Measurements from ENCODE around the gene ADAM17. TPM values are rescaled to one million over a fixed set of nuclear protein-coding genes. Genes with fewer than 3 reads are reported as not detected.
A peak's percentile ranks its signal among the peaks of the same experiment; 100 is the strongest.

Gene ADAM17
- total RNA-seq, 4 donors from 2014 or later = 12.9 to 17.7 (median 14.9) TPM

DNA sequence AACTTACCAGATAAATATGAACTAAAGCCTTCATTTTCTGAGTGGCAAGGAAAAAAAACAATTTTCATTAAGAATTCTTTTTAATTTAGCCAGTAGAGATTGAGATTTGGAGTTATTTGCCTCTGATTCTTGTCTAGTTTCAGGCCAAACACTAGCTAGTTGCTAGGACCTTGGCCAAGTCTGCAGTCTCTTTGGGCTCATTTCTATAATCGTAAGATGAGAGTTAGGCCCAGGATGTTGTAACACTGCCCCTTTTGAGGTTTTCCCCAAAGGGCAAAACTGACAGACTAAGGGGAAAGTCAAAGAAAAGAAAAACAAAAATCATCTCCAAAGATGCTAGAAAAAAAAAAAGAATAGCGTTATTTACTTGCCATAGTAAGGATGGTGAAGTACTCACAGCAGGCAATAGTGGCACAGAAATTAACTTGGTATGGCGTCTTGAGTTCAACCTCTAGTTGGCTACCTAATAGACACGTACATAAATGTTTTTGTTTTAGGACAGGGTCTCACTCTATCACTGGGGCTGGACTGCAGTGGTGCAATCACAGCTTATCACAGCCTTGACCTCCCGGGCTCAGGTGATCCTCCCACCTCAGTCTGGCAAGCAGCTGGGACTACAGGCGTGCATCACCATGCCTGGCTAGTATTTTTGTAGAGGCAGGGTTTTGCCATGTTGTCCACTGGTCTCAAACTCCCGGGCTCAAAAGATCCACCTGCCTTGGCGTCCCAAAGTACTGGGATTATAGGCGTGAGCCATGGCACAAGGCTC, 23.0 kb upstream of the ADAM17 start:
- DNase-seq (ENCODE audit: extremely low spot score) = no peak
- TF ChIP-seq POLR2A (IDR thresholded peaks at IDR 0.05; ENCODE audit: low read depth) (no peak), EP300 (IDR thresholded peaks at IDR 0.05) (no peak), POLR2AphosphoS5 (IDR thresholded peaks at IDR 0.05) (no peak)
- TF ChIP-seq, protein P1, sequence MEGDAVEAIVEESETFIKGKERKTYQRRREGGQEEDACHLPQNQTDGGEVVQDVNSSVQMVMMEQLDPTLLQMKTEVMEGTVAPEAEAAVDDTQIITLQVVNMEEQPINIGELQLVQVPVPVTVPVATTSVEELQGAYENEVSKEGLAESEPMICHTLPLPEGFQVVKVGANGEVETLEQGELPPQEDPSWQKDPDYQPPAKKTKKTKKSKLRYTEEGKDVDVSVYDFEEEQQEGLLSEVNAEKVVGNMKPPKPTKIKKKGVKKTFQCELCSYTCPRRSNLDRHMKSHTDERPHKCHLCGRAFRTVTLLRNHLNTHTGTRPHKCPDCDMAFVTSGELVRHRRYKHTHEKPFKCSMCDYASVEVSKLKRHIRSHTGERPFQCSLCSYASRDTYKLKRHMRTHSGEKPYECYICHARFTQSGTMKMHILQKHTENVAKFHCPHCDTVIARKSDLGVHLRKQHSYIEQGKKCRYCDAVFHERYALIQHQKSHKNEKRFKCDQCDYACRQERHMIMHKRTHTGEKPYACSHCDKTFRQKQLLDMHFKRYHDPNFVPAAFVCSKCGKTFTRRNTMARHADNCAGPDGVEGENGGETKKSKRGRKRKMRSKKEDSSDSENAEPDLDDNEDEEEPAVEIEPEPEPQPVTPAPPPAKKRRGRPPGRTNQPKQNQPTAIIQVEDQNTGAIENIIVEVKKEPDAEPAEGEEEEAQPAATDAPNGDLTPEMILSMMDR (IDR thresholded peaks at IDR 0.05) = no peak
- H3K27ac ChIP-seq (replicated peaks in 1 of 4) = no peak overlapping the region
- H3K4me1 ChIP-seq = peaks cover 0 to 12% (median 3%) of the 10 kb centered on the region in 4 donors
- H3K9me3 ChIP-seq = no peaks in the 10 kb centered on the region
- H3K4me3 ChIP-seq = no peak overlapping the region
- intact Hi-C loops (cut with DNase I) = no loop called here
- peaks cover 0 to 27% (median 10%) of the 10 kb centered on the region in 4 donors for H3K36me3 ChIP-seq
- H3K27me3 ChIP-seq = no peaks in the 10 kb centered on the region
- 89% methylated on average over 7 of the region's 9 CpGs for WGBS

DNA sequence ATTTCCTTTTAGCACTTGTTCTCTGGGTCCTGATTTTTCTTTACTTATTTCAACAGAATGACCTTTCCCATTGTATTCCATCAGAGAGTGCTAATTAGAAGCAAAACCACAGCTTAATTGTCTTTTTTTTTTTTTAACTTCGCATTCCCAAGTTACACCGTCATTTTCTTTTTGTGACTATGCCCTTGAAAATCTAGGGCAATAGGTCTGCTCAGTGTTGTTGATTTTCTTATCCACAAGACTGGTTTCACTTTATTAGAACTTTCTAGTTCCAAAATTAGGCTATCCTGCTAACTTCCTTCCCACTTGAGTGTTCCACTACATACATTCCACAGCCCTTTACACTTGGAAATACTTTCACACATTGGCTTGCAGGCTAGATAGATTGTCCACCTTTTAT, 18.7 kb upstream of the ADAM17 start:
- 85% methylated on average over 2 of the region's 2 CpGs for WGBS

DNA sequence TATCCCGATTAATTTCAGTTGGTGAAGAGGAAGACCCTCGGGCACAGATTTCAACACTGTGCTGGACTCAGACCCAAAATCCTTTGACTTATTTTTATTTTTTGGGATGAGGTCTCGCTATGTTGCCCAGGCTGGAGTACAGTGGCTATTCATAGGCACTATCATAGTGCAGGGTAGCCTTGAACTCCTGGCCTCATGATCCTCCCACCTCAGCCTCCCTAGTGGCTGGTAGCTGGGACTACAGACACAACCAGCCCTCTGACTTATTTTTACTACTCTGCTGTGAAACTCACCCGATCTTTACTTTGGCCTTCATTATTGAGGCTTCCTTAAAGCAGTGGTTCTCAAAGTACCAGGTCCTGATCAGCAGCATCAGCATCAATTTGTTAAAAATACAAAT, 18.2 kb upstream of the ADAM17 start:
- Histone ChIP-seq H3K36me3 (no peaks in the 10 kb centered on the region), H3K4me3 (no peak overlapping the region), H3K9me3 (no peaks in the 10 kb centered on the region), H3K27me3 (no peaks in the 10 kb centered on the region), H3K4me1 (peaks cover 0 to 12% (median 3%) of the 10 kb centered on the region in 4 donors), H3K27ac (replicated peaks in 1 of 4) (peak overlapping the region in 3 of 4 donors; percentile 16 to 45 (median 36))
- TF ChIP-seq EP300 (IDR thresholded peaks at IDR 0.05) (no peak), POLR2AphosphoS5 (IDR thresholded peaks at IDR 0.05) (no peak), POLR2A (IDR thresholded peaks at IDR 0.05; ENCODE audit: low read depth) (no peak)
- TF ChIP-seq, protein P1 (IDR thresholded peaks at IDR 0.05) = no peak
- DNase-seq (ENCODE audit: extremely low spot score) = no peak
- 87% methylated on average over 4 of the region's 4 CpGs for WGBS
- intact Hi-C loops (cut with DNase I) = no loop called here

More for the DNA sequence above, 18.7 kb upstream of the ADAM17 start:
- H3K27ac ChIP-seq (replicated peaks in 1 of 4) = peak overlapping the region in 2 of 4 donors; percentile 16 to 45
- peaks cover 0 to 12% (median 3%) of the 10 kb centered on the region in 4 donors for H3K4me1 ChIP-seq
- no peaks in the 10 kb centered on the region for H3K27me3 ChIP-seq
- no peak overlapping the region for H3K4me3 ChIP-seq
- intact Hi-C loops (cut with DNase I) = no loop called here
- no peaks in the 10 kb centered on the region for H3K36me3 ChIP-seq
- no peaks in the 10 kb centered on the region for H3K9me3 ChIP-seq
- DNase-seq (ENCODE audit: extremely low spot score) = no peak
- TF ChIP-seq POLR2AphosphoS5 (IDR thresholded peaks at IDR 0.05) (no peak), EP300 (IDR thresholded peaks at IDR 0.05) (no peak), POLR2A (IDR thresholded peaks at IDR 0.05; ENCODE audit: low read depth) (no peak)
- TF ChIP-seq, protein P1 (IDR thresholded peaks at IDR 0.05) = no peak

DNA sequence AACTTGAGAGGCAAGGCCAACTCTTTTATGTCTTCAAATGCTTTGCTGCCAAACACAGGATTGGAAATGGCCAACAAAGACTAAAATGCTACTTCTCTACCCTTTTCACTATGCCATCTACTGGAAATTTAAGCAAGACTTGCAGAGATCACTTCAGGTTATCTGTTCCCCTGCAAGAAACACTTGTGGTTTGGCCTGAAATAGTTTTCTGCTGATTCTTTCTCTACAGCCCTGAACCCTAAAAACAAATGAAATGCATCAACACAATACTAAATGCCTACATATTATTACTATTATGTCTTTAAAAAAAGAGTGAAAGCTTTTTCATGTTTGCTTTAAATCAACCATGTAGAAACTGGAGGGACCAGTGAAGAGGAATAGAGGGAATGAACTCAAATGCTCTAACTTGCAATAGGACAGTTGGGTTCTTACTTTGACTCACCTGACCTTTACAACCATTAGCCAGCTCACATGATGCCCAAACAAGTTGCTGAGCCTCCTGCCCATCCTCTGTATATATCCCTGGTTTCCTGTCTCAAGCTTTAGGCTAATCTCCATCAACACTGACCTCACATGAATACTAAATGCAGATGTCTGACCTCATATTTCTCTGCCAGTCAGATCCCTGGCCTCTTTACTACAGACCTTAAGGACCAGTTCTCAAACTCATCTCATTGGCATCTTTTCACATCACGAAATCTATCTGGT, 17.5 kb upstream of the ADAM17 start:
- WGBS = 92% methylated on average over 1 of the region's 1 CpG

More for the DNA sequence above, 17.5 kb upstream of the ADAM17 start:
- TF ChIP-seq POLR2A (IDR thresholded peaks at IDR 0.05; ENCODE audit: low read depth) (no peak), EP300 (IDR thresholded peaks at IDR 0.05) (no peak), POLR2AphosphoS5 (IDR thresholded peaks at IDR 0.05) (no peak)
- TF ChIP-seq, protein P1 (IDR thresholded peaks at IDR 0.05) = no peak
- H3K27ac ChIP-seq (replicated peaks in 1 of 4) = no peak overlapping the region
- H3K4me3 ChIP-seq = no peak overlapping the region
- intact Hi-C loops (cut with DNase I) = no loop called here
- H3K4me1 ChIP-seq = peaks cover 0 to 11% (median 3%) of the 10 kb centered on the region in 4 donors
- no peak for DNase-seq (ENCODE audit: extremely low spot score)
- no peaks in the 10 kb centered on the region for H3K36me3 ChIP-seq
- H3K9me3 ChIP-seq = no peaks in the 10 kb centered on the region
- no peaks in the 10 kb centered on the region for H3K27me3 ChIP-seq

Measured in esophagus muscularis mucosa (tissue), 4 donors.